ENCODE results near the gene IER2. TPM values are rescaled to one million over a fixed set of nuclear protein-coding genes. Genes with fewer than 3 reads are reported as not detected.

IER2 gene, protein sequence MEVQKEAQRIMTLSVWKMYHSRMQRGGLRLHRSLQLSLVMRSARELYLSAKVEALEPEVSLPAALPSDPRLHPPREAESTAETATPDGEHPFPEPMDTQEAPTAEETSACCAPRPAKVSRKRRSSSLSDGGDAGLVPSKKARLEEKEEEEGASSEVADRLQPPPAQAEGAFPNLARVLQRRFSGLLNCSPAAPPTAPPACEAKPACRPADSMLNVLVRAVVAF
- 13.7 and 55.4 TPM in 2 replicates for total RNA-seq (ENCODE audit: low replicate concordance)

- H3K27ac Mint-ChIP-seq, result peak within 1 kb of the TSS; percentile 99
- H3K4me1 ChIP-seq, result no peaks in the 10 kb centered on the region
Observed at GRCh38 chr19:13150187-13150930, at the start of gene IER2, which contains the start of gene STX10. IER2 (plus strand) TSS chr19:13150411; CDS start chr19:13153187, 2,776 bp downstream. STX10 (minus strand) TSS chr19:13150375; CDS start chr19:13150173, 202 bp downstream.

GRCh38 chr19:13100841-13101589 lies 49.2 kb upstream of the IER2 start:
- no peak for TF ChIP-seq EZH2phosphoT487 (IDR thresholded peaks at IDR 0.05)
- TF ChIP-seq, protein P1, sequence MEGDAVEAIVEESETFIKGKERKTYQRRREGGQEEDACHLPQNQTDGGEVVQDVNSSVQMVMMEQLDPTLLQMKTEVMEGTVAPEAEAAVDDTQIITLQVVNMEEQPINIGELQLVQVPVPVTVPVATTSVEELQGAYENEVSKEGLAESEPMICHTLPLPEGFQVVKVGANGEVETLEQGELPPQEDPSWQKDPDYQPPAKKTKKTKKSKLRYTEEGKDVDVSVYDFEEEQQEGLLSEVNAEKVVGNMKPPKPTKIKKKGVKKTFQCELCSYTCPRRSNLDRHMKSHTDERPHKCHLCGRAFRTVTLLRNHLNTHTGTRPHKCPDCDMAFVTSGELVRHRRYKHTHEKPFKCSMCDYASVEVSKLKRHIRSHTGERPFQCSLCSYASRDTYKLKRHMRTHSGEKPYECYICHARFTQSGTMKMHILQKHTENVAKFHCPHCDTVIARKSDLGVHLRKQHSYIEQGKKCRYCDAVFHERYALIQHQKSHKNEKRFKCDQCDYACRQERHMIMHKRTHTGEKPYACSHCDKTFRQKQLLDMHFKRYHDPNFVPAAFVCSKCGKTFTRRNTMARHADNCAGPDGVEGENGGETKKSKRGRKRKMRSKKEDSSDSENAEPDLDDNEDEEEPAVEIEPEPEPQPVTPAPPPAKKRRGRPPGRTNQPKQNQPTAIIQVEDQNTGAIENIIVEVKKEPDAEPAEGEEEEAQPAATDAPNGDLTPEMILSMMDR (IDR thresholded peaks at IDR 0.05), result peak; percentile 53
- DNase-seq (ENCODE audit: low spot score), result no peak
- H3K4me3 ChIP-seq, result no peak overlapping the region
- H4K20me1 ChIP-seq (ENCODE audit: low read depth), result peaks cover 54% of the 10 kb centered on the region
- peak overlapping the region; percentile 38 for H3K4me3 Mint-ChIP-seq
- H3K36me3 ChIP-seq, result no peaks in the 10 kb centered on the region
- H3K27me3 Mint-ChIP-seq (ENCODE audit: insufficient read depth, low read depth), result peaks cover 47% of the 10 kb centered on the region
- H3K27ac Mint-ChIP-seq, result no peak overlapping the region
- no peaks in the 10 kb centered on the region for H3K9me3 ChIP-seq (ENCODE audit: low read depth)
- peaks cover 73% of the 10 kb centered on the region for H3K27me3 ChIP-seq
- H3K79me2 ChIP-seq (ENCODE audit: low read depth), result no peaks in the 10 kb centered on the region
- H3F3A ChIP-seq (ENCODE audit: low read depth), result peaks cover 41% of the 10 kb centered on the region
- no peak overlapping the region for H3K27ac ChIP-seq
- H2AFZ ChIP-seq (replicated peaks), result no peak overlapping the region
- H3K9ac ChIP-seq, result no peak overlapping the region
- H3K4me1 ChIP-seq, result peaks cover 11% of the 10 kb centered on the region
- no peaks in the 10 kb centered on the region for H3K36me3 Mint-ChIP-seq
- H3K4me2 ChIP-seq, result no peak overlapping the region
- H3K4me1 Mint-ChIP-seq, result peaks cover 12% of the 10 kb centered on the region
- H3K9me3 Mint-ChIP-seq, result peaks cover 3% of the 10 kb centered on the region

More at GRCh38 chr19:13150187-13150930, at the start of gene IER2, which contains the start of gene STX10:
- peak within 1 kb of the TSS; percentile 94 for H3K4me2 ChIP-seq
- H3K36me3 ChIP-seq, result no peaks in the 10 kb centered on the region
- TF ChIP-seq EZH2phosphoT487 (IDR thresholded peaks at IDR 0.05) (no peak), EZH2 (IDR thresholded peaks at IDR 0.05) (no peak)
- TF ChIP-seq, protein P1 (IDR thresholded peaks at IDR 0.05), result peak; percentile 47
- peak within 1 kb of the TSS; percentile 94 for H3K4me3 Mint-ChIP-seq
- DNase-seq (ENCODE audit: low spot score), result peak; percentile 92
- H3K27me3 ChIP-seq, result peaks cover 6% of the 10 kb centered on the region
- peak within 1 kb of the TSS; percentile 91 for H3K4me3 ChIP-seq
- peaks cover 25% of the 10 kb centered on the region for H4K20me1 ChIP-seq (ENCODE audit: low read depth)
- H3K27ac ChIP-seq, result peak within 1 kb of the TSS; percentile 87
- peaks cover 33% of the 10 kb centered on the region for H3K4me1 Mint-ChIP-seq
- peaks cover 7% of the 10 kb centered on the region for H3K36me3 Mint-ChIP-seq
- no peaks in the 10 kb centered on the region for H3K9me3 ChIP-seq (ENCODE audit: low read depth)
- no peaks in the 10 kb centered on the region for H3K9me3 Mint-ChIP-seq
- H2AFZ ChIP-seq (replicated peaks), result peak within 1 kb of the TSS; percentile 66
- peaks cover 37% of the 10 kb centered on the region for H3K79me2 ChIP-seq (ENCODE audit: low read depth)
- H3K9ac ChIP-seq, result peak within 1 kb of the TSS; percentile 80
- peaks cover 16% of the 10 kb centered on the region for H3K27me3 Mint-ChIP-seq (ENCODE audit: insufficient read depth, low read depth)
- peaks cover 32% of the 10 kb centered on the region for H3F3A ChIP-seq (ENCODE audit: low read depth)

- peaks cover 3% of the 10 kb centered on the region for H3K9me3 Mint-ChIP-seq
- Histone ChIP-seq H3K4me2 (peak overlapping the region; percentile 67), H3K27ac (no peak overlapping the region), H3K79me2 (ENCODE audit: low read depth) (no peaks in the 10 kb centered on the region), H4K20me1 (ENCODE audit: low read depth) (peaks cover 49% of the 10 kb centered on the region), H3K9ac (no peak overlapping the region), H3K27me3 (peaks cover 65% of the 10 kb centered on the region), H2AFZ (replicated peaks) (no peak overlapping the region), H3K4me1 (peaks cover 6% of the 10 kb centered on the region), H3K9me3 (ENCODE audit: low read depth) (no peaks in the 10 kb centered on the region), H3K4me3 (no peak overlapping the region), H3K36me3 (no peaks in the 10 kb centered on the region), H3F3A (ENCODE audit: low read depth) (peaks cover 33% of the 10 kb centered on the region)
- H3K27ac Mint-ChIP-seq, result no peak overlapping the region
- H3K4me3 Mint-ChIP-seq, result peak overlapping the region; percentile 38
- peaks cover 10% of the 10 kb centered on the region for H3K4me1 Mint-ChIP-seq
- DNase-seq (ENCODE audit: low spot score), result no peak
- H3K27me3 Mint-ChIP-seq (ENCODE audit: insufficient read depth, low read depth), result peaks cover 41% of the 10 kb centered on the region
- H3K36me3 Mint-ChIP-seq, result no peaks in the 10 kb centered on the region
- TF ChIP-seq, protein P1 (IDR thresholded peaks at IDR 0.05), result no peak
- TF ChIP-seq EZH2phosphoT487 (IDR thresholded peaks at IDR 0.05) (no peak), EZH2 (IDR thresholded peaks at IDR 0.05) (no peak)
Observed at GRCh38 chr19:13101590-13102415, 48.4 kb upstream of the IER2 start.
